ENCODE data around the gene SPRED2.

DNA sequence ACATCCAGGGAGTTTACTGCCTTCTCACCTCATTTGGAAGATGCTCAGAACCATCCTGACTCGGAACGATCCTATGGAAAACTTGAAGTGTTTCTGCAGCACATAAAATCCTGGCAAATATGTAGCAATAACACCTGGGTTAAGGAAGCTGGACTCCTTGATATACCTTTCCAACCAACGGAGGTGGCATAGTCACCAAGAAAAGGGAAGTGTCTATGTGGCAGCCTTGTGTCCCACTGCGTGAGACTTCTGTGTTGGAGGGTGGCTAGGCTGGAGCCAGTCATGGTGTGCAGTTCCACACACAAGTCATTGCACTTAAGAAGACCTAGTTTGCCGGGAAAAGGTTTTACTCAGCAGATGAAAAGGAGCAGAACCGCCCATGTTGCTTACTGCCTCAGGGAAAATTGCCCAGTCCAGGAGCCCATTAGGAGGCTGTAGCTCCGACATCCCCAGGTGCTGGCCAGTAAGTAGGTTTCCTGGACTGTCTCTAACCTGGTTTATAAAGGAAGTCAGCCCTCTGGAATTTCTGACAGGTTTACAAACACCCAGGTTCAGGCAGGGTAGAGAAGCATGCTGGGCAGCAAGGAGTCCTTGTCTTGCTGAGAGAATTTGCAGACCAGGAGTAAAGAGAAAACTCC is 46.2 kb upstream of the SPRED2 start:
- TF ChIP-seq, protein P1, sequence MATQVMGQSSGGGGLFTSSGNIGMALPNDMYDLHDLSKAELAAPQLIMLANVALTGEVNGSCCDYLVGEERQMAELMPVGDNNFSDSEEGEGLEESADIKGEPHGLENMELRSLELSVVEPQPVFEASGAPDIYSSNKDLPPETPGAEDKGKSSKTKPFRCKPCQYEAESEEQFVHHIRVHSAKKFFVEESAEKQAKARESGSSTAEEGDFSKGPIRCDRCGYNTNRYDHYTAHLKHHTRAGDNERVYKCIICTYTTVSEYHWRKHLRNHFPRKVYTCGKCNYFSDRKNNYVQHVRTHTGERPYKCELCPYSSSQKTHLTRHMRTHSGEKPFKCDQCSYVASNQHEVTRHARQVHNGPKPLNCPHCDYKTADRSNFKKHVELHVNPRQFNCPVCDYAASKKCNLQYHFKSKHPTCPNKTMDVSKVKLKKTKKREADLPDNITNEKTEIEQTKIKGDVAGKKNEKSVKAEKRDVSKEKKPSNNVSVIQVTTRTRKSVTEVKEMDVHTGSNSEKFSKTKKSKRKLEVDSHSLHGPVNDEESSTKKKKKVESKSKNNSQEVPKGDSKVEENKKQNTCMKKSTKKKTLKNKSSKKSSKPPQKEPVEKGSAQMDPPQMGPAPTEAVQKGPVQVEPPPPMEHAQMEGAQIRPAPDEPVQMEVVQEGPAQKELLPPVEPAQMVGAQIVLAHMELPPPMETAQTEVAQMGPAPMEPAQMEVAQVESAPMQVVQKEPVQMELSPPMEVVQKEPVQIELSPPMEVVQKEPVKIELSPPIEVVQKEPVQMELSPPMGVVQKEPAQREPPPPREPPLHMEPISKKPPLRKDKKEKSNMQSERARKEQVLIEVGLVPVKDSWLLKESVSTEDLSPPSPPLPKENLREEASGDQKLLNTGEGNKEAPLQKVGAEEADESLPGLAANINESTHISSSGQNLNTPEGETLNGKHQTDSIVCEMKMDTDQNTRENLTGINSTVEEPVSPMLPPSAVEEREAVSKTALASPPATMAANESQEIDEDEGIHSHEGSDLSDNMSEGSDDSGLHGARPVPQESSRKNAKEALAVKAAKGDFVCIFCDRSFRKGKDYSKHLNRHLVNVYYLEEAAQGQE (IDR thresholded peaks at IDR 0.05; ENCODE audit: insufficient read depth in 1 of 2, low read depth in 2 of 2, low read length in 2 of 2) = no peak
- TF ChIP-seq POLR2AphosphoS5 (IDR thresholded peaks at IDR 0.05; ENCODE audit: low read depth, low read length) = no peak
- TF ChIP-seq SIN3A (IDR thresholded peaks at IDR 0.05; ENCODE audit: borderline replicate concordance, insufficient read depth, low read length) = no peak

Measured in PFSK-1 (cell line).